AG09319 (cell line): ENCODE data around the gene DMD.

ENCODE experiments used
- DNase-seq: peaks from one replicate; pipeline ENCODE4 v3.0.0-alpha.2; 2010; ENCODE audit warnings: low read depth; ENCODE audit errors: extremely low read depth
- CTCF ChIP-seq: IDR thresholded peaks from 2 replicates; pipeline ENCODE4 v1.5.1; 2011; ENCODE audit warnings: low read depth, mild to moderate bottlenecking, inconsistent platforms, low read length, moderate library complexity

The DMD gene

GRCh38 chrX:31629195-31629594 is 1582.2 kb downstream of the DMD start:
- TF ChIP-seq CTCF: no peak
- no peak for DNase-seq

GRCh38 chrX:31609130-31609529 is 1602.2 kb downstream of the DMD start:
- TF ChIP-seq CTCF: no peak
- peak; percentile 32 for DNase-seq

GRCh38 chrX:31608638-31609037 is 1602.7 kb downstream of the DMD start:
- TF ChIP-seq CTCF: no peak
- no peak for DNase-seq

GRCh38 chrX:31606771-31607170 is 1604.6 kb downstream of the DMD start:
- DNase-seq: no peak
- TF ChIP-seq CTCF: no peak

GRCh38 chrX:31604629-31605221 is 1606.6 kb downstream of the DMD start:
- DNase-seq: no peak
- TF ChIP-seq CTCF: no peak

- no peak for DNase-seq
Measured at GRCh38 chrX:31603411-31604120, 1607.8 kb downstream of the DMD start.

More at GRCh38 chrX:31603411-31604120, 1607.8 kb downstream of the DMD start:
- TF ChIP-seq CTCF: no peak
